Measurements from ENCODE around the gene ESR2.
"Not testable (repeated sequence)": the region's sequence is repeated elsewhere in the genome, so short reads cannot be mapped to it uniquely, and the experiment has no call there.

ESR2 gene

GRCh38 chr14:64119500-64119899 is 174.7 kb downstream of the ESR2 start:
- no peaks in the 10 kb centered on the region for H3K27me3 ChIP-seq (ENCODE audit: control insufficient read depth in 1 of 2, insufficient read depth in 2 of 2, low read length in 2 of 2)
- no peak overlapping the region for H3K27ac ChIP-seq (ENCODE audit: low read depth, low read length)
- no peaks in the 10 kb centered on the region for H3K4me1 ChIP-seq (ENCODE audit: insufficient read depth, low read length)
- H3K4me3 ChIP-seq (ENCODE audit: low read depth in 1 of 2, low read length in 2 of 2) = no peak overlapping the region
- no peaks in the 10 kb centered on the region for H3K36me3 ChIP-seq (ENCODE audit: insufficient read depth, low read length)
- H3K9ac ChIP-seq (ENCODE audit: low read length) = no peak overlapping the region
- no peaks in the 10 kb centered on the region for H3K9me3 ChIP-seq (ENCODE audit: low read length)

- Histone ChIP-seq H3K4me3 (ENCODE audit: low read depth in 1 of 2, low read length in 2 of 2) (no peak overlapping the region), H3K9me3 (ENCODE audit: low read length) (no peaks in the 10 kb centered on the region), H3K9ac (ENCODE audit: low read length) (no peak overlapping the region), H3K27ac (ENCODE audit: low read depth, low read length) (no peak overlapping the region), H3K27me3 (ENCODE audit: control insufficient read depth in 1 of 2, insufficient read depth in 2 of 2, low read length in 2 of 2) (no peaks in the 10 kb centered on the region), H3K36me3 (ENCODE audit: insufficient read depth, low read length) (no peaks in the 10 kb centered on the region), H3K4me1 (ENCODE audit: insufficient read depth, low read length) (no peaks in the 10 kb centered on the region)
Observed at GRCh38 chr14:64118892-64119291, 175.3 kb downstream of the ESR2 start.

- not testable (repeated sequence) for H3K36me3 ChIP-seq (ENCODE audit: insufficient read depth, low read length); H3K9me3 ChIP-seq (ENCODE audit: low read length); H3K27ac ChIP-seq (ENCODE audit: low read depth, low read length); H3K27me3 ChIP-seq (ENCODE audit: control insufficient read depth in 1 of 2, insufficient read depth in 2 of 2, low read length in 2 of 2); H3K9ac ChIP-seq (ENCODE audit: low read length); H3K4me3 ChIP-seq (ENCODE audit: low read depth in 1 of 2, low read length in 2 of 2); H3K4me1 ChIP-seq (ENCODE audit: insufficient read depth, low read length)
Observed at GRCh38 chr14:64118403-64118742, 175.8 kb downstream of the ESR2 start.

- Histone ChIP-seq H3K4me3 (ENCODE audit: low read depth in 1 of 2, low read length in 2 of 2) (no peak overlapping the region), H3K36me3 (ENCODE audit: insufficient read depth, low read length) (no peaks in the 10 kb centered on the region)
Observed at GRCh38 chr14:64117671-64118402, 176.3 kb downstream of the ESR2 start.

GRCh38 chr14:64115401-64115800 is 178.8 kb downstream of the ESR2 start:
- Histone ChIP-seq H3K4me1 (ENCODE audit: insufficient read depth, low read length) (no peaks in the 10 kb centered on the region), H3K4me3 (ENCODE audit: low read depth in 1 of 2, low read length in 2 of 2) (no peak overlapping the region), H3K27ac (ENCODE audit: low read depth, low read length) (no peak overlapping the region), H3K9me3 (ENCODE audit: low read length) (no peaks in the 10 kb centered on the region), H3K36me3 (ENCODE audit: insufficient read depth, low read length) (no peaks in the 10 kb centered on the region), H3K9ac (ENCODE audit: low read length) (no peak overlapping the region), H3K27me3 (ENCODE audit: control insufficient read depth in 1 of 2, insufficient read depth in 2 of 2, low read length in 2 of 2) (no peaks in the 10 kb centered on the region)

More at GRCh38 chr14:64117671-64118402, 176.3 kb downstream of the ESR2 start:
- H3K27ac ChIP-seq (ENCODE audit: low read depth, low read length) = no peak overlapping the region
- no peaks in the 10 kb centered on the region for H3K27me3 ChIP-seq (ENCODE audit: control insufficient read depth in 1 of 2, insufficient read depth in 2 of 2, low read length in 2 of 2)
- no peak overlapping the region for H3K9ac ChIP-seq (ENCODE audit: low read length)
- no peaks in the 10 kb centered on the region for H3K9me3 ChIP-seq (ENCODE audit: low read length)
- no peaks in the 10 kb centered on the region for H3K4me1 ChIP-seq (ENCODE audit: insufficient read depth, low read length)

- Histone ChIP-seq H3K4me3 (ENCODE audit: low read depth in 1 of 2, low read length in 2 of 2) (no peak overlapping the region), H3K9ac (ENCODE audit: low read length) (no peak overlapping the region), H3K4me1 (ENCODE audit: insufficient read depth, low read length) (no peaks in the 10 kb centered on the region), H3K9me3 (ENCODE audit: low read length) (no peaks in the 10 kb centered on the region), H3K27ac (ENCODE audit: low read depth, low read length) (no peak overlapping the region), H3K27me3 (ENCODE audit: control insufficient read depth in 1 of 2, insufficient read depth in 2 of 2, low read length in 2 of 2) (no peaks in the 10 kb centered on the region), H3K36me3 (ENCODE audit: insufficient read depth, low read length) (no peaks in the 10 kb centered on the region)
Observed at GRCh38 chr14:64114796-64115195, 179.4 kb downstream of the ESR2 start.

- no peak overlapping the region for H3K4me3 ChIP-seq (ENCODE audit: low read depth in 1 of 2, low read length in 2 of 2)
- H3K9me3 ChIP-seq (ENCODE audit: low read length) = no peaks in the 10 kb centered on the region
- H3K36me3 ChIP-seq (ENCODE audit: insufficient read depth, low read length) = peaks cover under 1% of the 10 kb centered on the region
- no peak overlapping the region for H3K27ac ChIP-seq (ENCODE audit: low read depth, low read length)
- H3K4me1 ChIP-seq (ENCODE audit: insufficient read depth, low read length) = no peaks in the 10 kb centered on the region
- no peaks in the 10 kb centered on the region for H3K27me3 ChIP-seq (ENCODE audit: control insufficient read depth in 1 of 2, insufficient read depth in 2 of 2, low read length in 2 of 2)
- no peak overlapping the region for H3K9ac ChIP-seq (ENCODE audit: low read length)
Observed at GRCh38 chr14:64114166-64114565, 180.0 kb downstream of the ESR2 start.

- Histone ChIP-seq H3K4me1 (ENCODE audit: insufficient read depth, low read length) (no peaks in the 10 kb centered on the region), H3K9ac (ENCODE audit: low read length) (no peak overlapping the region), H3K36me3 (ENCODE audit: insufficient read depth, low read length) (peaks cover 8% of the 10 kb centered on the region), H3K4me3 (ENCODE audit: low read depth in 1 of 2, low read length in 2 of 2) (no peak overlapping the region), H3K9me3 (ENCODE audit: low read length) (no peaks in the 10 kb centered on the region), H3K27ac (ENCODE audit: low read depth, low read length) (no peak overlapping the region), H3K27me3 (ENCODE audit: control insufficient read depth in 1 of 2, insufficient read depth in 2 of 2, low read length in 2 of 2) (no peaks in the 10 kb centered on the region)
Observed at GRCh38 chr14:64112867-64113678, 181.1 kb downstream of the ESR2 start.

GRCh38 chr14:64110802-64111201 is 183.4 kb downstream of the ESR2 start:
- Histone ChIP-seq H3K9ac (ENCODE audit: low read length) (no peak overlapping the region), H3K4me3 (ENCODE audit: low read depth in 1 of 2, low read length in 2 of 2) (no peak overlapping the region), H3K27ac (ENCODE audit: low read depth, low read length) (no peak overlapping the region), H3K27me3 (ENCODE audit: control insufficient read depth in 1 of 2, insufficient read depth in 2 of 2, low read length in 2 of 2) (no peaks in the 10 kb centered on the region), H3K9me3 (ENCODE audit: low read length) (no peaks in the 10 kb centered on the region), H3K4me1 (ENCODE audit: insufficient read depth, low read length) (no peaks in the 10 kb centered on the region), H3K36me3 (ENCODE audit: insufficient read depth, low read length) (peaks cover 8% of the 10 kb centered on the region)

- Histone ChIP-seq H3K4me1 (ENCODE audit: insufficient read depth, low read length) (no peaks in the 10 kb centered on the region), H3K4me3 (ENCODE audit: low read depth in 1 of 2, low read length in 2 of 2) (no peak overlapping the region), H3K36me3 (ENCODE audit: insufficient read depth, low read length) (peaks cover 8% of the 10 kb centered on the region), H3K27me3 (ENCODE audit: control insufficient read depth in 1 of 2, insufficient read depth in 2 of 2, low read length in 2 of 2) (no peaks in the 10 kb centered on the region), H3K9me3 (ENCODE audit: low read length) (no peaks in the 10 kb centered on the region), H3K9ac (ENCODE audit: low read length) (no peak overlapping the region), H3K27ac (ENCODE audit: low read depth, low read length) (no peak overlapping the region)
Observed at GRCh38 chr14:64109819-64110554, 184.2 kb downstream of the ESR2 start.

GRCh38 chr14:64107438-64107837 is 186.7 kb downstream of the ESR2 start:
- H3K9me3 ChIP-seq (ENCODE audit: low read length) = no peaks in the 10 kb centered on the region
- no peak overlapping the region for H3K4me3 ChIP-seq (ENCODE audit: low read depth in 1 of 2, low read length in 2 of 2)
- H3K27me3 ChIP-seq (ENCODE audit: control insufficient read depth in 1 of 2, insufficient read depth in 2 of 2, low read length in 2 of 2) = no peaks in the 10 kb centered on the region
- no peaks in the 10 kb centered on the region for H3K4me1 ChIP-seq (ENCODE audit: insufficient read depth, low read length)
- no peak overlapping the region for H3K27ac ChIP-seq (ENCODE audit: low read depth, low read length)
- no peak overlapping the region for H3K9ac ChIP-seq (ENCODE audit: low read length)
- H3K36me3 ChIP-seq (ENCODE audit: insufficient read depth, low read length) = peaks cover 17% of the 10 kb centered on the region

All from muscle layer of colon (tissue), 2 donors.